GM19452 (cell line): ENCODE data around the gene CCDC122.

Experiments
- ATAC-seq: cut with Tn5 transposase; IDR thresholded peaks from one replicate; pipeline ENCODE4 v1.9.1; 2021; ENCODE audit not compliant: unreplicated experiment

Gene CCDC122

GRCh38 chr13:43805071-43805468 lies 74.5 kb downstream of the CCDC122 start:
- no peak for ATAC-seq

GRCh38 chr13:43804461-43805070 lies 75.0 kb downstream of the CCDC122 start:
- ATAC-seq = no peak

- no peak for ATAC-seq
Observed at GRCh38 chr13:43802511-43802910, 77.0 kb downstream of the CCDC122 start.

- no peak for ATAC-seq
Observed at GRCh38 chr13:43800828-43801227, 78.7 kb downstream of the CCDC122 start.

GRCh38 chr13:43799191-43799590 lies 80.3 kb downstream of the CCDC122 start:
- no peak for ATAC-seq

GRCh38 chr13:43797869-43798268 lies 81.7 kb downstream of the CCDC122 start:
- ATAC-seq = no peak

GRCh38 chr13:43797159-43797558 lies 82.4 kb downstream of the CCDC122 start:
- no peak for ATAC-seq

- ATAC-seq = no peak
Observed at GRCh38 chr13:43794416-43794815, 85.1 kb downstream of the CCDC122 start.

GRCh38 chr13:43792076-43792881 lies 87.3 kb downstream of the CCDC122 start:
- no peak for ATAC-seq

- ATAC-seq = no peak
Observed at GRCh38 chr13:43787997-43788396, 91.5 kb downstream of the CCDC122 start.

GRCh38 chr13:43787518-43787891 lies 92.0 kb downstream of the CCDC122 start:
- ATAC-seq = no peak

GRCh38 chr13:43786766-43787517 lies 92.6 kb downstream of the CCDC122 start, which contains the start of gene ENOX1:
Gene ENOX1, minus strand, starts transcription at chr13:43786972.
- ATAC-seq = peak; percentile 63

- peak; percentile 19 for ATAC-seq
Observed at GRCh38 chr13:43786472-43786765, 93.1 kb downstream of the CCDC122 start.
